HG03521 (cell line): ENCODE data around the gene SLC12A8.

Experiments used
- ATAC-seq: cut with Tn5 transposase; IDR thresholded peaks from one replicate; pipeline ENCODE4 v1.9.1; 2021; ENCODE audit warnings: mild to moderate bottlenecking, moderate library complexity; ENCODE audit not compliant: unreplicated experiment

SLC12A8 gene

DNA sequence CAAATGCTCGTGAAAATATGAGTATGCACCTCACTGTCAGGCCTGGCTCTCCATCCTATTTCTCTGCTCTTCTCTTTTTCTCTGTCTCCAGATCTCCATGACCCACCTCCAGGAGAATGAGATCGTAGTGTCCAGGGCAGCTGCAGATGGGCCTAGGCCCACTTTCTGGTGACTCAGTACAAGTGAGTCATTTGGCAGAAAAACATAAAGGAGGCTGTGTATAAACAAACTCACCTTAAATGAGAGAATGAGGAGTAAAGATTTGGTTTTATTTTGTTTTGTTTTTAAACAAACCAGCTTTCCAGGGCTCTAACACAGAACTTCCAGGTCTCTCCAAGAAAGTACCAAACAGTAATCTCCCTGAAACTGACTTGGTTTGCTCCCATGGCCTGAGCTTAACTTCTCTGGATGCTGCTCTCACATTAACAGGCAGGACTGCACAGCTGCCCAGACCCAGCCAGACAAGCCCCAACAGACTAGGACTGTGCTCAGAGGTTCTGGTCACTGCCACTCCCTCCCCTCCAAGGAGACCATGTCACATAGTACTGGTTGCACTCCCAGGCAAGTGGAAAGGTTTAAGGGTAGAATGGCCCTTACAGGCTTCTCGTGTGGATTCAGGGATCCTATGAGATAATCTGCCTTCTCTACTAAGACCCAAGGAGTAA is 155.2 kb downstream of the SLC12A8 start:
- ATAC-seq = no peak

DNA sequence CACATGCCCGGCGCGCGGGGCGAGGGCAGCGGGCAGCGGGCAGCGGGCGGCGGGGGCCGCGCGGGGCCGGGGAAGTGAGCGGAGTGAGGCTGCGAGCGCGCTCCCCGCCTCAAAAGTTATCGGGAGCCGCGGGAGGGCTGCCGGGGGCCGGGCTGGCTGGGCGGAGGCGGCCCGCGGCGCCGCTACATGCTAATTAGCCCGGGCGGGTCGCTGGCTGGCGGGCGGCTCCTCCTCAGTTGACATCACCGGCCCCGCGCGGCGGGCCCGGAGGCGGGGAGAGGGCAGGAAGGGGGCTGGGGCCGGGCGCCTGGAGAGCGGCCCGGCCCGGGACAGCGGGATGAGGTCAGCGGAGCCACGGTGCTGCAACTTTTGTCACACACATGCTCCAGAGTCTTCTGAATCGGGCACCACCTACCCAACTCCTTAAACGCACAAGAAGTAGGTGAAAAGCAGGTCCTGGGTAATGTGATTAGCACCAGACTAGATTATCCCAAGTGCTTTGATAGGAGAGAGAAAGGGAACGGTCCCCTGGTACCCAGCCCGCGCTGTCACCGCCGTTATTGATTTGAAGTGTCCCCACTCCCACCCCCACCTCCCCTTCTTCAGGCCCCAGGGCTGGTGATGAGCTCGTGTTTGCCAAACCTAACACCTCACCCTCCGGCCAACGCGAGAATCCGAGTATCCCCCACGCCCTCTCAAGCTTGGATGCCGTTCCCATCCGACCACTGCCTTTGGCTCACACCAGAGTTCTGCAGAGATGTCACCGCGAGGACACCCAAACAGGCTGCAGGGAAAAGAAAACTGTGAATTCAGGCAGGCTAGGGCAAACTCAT is 156.4 kb downstream of the SLC12A8 start, which contains the start of gene HEG1:
Gene HEG1 (minus strand): TSS at position 85 of the 833 bp plus-strand sequence. CDS start 107 bp downstream, outside the sequence.
- peak; percentile 57 for ATAC-seq

DNA sequence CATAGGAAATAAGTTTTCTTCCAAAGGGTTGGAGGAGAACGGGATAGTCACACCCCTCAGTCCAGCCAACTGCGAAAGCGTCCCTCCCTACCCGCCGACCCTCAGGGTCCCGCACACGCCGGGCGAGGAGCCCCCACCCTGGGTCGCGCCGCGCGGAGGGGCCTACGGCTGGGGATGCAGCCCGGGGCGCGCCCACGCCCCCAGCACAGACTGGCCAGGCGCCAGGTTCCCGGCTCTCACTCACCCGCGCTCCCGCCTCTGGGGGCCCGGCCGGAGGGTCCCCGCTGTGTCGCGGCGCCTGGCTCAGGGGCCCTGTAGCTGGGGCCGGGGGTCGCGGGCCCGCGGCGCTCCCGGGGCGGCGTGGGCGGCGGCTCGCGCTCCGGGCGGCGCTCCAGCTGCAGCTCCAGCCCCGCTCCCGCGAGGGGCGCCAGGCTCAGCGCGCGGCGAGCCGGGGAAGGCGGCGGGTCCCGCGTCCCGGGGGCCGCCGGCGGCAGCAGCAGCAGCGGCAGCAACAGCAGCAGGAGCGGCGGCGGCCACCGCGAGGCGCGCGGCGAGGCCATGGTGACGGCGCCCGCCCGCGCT is 157.1 kb downstream of the SLC12A8 start:
- ATAC-seq = peak; percentile 24

- ATAC-seq = no peak
Measured at GRCh38 chr3:125054449-125055329, 157.9 kb downstream of the SLC12A8 start.

GRCh38 chr3:125054062-125054448 is 158.5 kb downstream of the SLC12A8 start:
- no peak for ATAC-seq

DNA sequence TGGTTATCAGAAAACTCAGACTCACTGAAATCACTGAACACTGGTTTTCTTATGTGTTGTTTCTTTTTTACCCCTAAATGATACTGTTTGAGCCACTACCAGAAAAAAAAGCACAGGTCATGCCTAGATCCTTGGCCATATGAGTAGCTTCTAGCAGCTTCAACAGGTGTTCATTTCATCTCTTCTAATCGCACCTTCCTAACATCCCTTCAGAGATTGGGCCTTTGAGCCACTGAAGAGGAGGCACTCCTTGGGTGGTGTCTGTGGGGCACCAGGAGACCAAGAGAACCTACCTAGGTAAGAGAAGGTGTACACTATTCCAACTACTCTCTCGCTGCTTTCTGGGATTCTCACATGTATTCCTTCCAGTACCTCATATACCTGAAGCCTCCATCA is 159.2 kb downstream of the SLC12A8 start:
- ATAC-seq = no peak

GRCh38 chr3:125052624-125053303 is 159.8 kb downstream of the SLC12A8 start:
- no peak for ATAC-seq

DNA sequence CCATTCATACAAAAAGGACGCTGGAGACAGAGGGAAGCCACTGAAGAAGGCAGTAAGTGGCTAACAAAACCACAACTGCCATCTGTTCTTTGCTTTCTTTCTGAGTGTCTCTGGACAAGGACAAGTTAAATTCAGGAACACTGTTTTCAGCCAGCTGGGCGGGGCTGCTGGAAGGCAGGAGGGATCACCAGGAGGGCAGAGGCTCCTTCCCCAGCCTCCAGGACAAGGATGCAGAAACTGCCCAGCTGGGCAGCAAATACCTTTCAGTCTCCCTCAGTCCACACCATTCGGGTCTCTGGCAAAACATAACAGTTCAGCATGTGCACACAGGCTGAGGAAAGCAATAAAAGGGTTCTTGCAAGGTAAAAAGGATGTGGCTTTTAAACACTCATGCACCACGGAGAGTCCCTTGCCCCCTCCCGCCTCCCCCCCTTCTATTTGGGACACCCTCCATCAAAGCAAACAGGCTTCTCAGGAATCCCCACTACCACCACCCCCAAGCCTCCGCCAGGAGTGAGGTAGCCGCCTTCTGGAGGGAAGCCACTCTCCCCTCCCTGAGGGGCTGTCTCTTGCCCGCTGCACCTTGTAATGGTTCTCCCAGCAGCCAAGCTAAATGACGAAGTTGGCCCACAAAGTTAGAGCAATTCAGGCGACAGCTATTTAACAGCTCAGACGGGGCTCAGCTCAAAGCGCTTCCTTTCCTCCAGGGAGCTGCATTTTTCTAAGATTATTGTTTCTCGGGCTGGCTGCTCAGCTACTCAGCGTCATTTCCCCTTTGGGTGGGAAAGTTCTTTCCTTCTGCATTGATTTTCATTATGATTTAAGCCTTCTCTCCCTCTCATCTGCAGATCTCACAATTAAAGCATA is 160.6 kb downstream of the SLC12A8 start:
- no peak for ATAC-seq

- ATAC-seq = no peak
Measured at GRCh38 chr3:125051205-125051604, 161.3 kb downstream of the SLC12A8 start.

DNA sequence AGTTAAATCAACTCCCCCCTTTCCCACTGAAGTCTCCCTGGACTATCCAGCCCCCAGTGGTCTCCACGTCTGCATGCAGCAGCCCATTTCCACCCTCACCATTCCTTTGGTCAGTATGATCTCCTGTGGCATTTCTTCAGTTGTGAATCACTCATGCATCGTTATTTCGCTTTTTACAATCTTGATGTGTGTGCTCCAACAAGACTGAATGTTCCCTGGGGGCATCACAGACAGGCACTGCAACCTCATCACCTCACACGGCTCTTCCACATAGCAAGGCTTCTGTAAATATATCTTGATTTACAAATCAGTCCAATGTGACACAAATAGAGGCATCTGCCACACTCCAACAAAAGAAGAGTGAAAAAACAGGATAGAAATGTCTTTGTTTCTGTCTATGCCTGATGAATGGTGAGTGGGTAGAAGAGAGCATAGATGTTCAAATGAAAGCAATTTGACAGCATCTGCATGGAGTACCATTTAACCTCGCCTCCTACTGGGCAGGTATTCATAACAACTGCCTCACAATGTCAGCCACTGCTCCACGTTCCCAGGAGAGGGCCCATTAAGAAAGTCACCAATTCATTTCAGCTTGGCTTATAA is 162.0 kb downstream of the SLC12A8 start:
- no peak for ATAC-seq

DNA sequence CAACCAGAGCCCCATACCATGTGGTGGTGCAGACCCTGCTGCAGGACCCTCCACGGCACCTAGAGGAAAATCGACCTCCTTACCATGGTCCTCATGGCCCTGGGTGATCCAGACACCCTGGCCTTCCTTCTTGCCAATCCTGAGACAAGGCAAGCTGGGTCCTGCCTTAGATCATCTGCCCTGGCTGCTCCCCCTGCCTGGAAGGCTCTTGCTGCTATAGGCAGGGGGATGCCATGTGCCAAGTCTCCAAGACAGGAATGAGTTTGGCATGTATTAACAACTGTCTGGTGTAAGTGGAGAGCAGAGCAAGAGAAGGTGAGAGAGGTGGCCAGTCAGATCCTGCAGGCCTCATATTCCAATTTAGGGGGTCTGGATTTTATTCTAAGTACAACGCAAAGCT is 164.3 kb downstream of the SLC12A8 start:
- ATAC-seq = no peak

GRCh38 chr3:125045965-125046364 is 166.6 kb downstream of the SLC12A8 start:
- no peak for ATAC-seq

DNA sequence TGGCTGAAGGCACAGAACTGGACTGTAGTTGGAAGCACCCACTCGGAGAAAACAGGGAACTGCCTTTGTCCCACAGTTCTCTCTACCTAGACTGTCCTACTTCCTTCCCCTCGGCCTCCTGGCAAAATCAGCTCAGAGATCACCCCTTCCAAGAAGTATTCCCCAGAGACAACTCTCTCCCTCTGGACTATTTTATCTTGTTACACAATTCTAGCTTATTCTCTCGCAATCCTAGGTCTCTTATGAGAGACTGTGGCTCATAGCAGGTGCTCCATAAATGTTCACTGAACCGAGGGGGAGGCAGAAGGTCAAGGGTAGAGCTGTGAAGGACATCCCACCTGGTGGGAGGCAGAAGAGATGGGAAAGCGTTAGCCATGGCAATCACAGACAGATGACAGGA is 167.4 kb downstream of the SLC12A8 start:
- no peak for ATAC-seq

DNA sequence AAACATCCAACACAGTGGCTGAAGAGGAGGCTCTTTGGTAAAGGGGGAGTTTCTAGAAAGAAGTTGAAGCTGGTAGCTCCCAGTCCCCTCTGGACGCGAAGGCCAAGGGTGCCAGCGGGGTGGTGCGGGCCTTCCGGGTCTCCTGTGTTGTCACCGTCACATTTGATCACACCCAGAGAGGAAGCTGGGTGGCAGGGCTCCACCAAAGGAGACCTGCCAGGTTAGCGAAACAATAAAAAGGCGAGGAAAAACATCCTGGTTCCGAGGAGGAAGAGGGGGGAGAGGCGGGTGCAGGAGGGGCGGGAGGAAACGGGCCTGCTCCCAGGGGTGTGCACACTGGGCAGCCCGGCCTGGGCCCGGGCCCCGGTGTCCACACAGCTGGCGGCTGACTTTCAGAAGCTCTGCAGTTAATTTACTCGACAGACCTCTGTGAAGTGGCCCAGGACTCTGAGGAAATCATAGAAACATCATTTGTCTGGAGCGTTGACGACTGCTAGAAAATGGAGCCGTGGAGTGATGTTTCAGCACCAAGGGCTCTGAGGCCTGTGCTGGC is 168.9 kb downstream of the SLC12A8 start:
- no peak for ATAC-seq

GRCh38 chr3:125042725-125043406 is 169.7 kb downstream of the SLC12A8 start:
- ATAC-seq = no peak

DNA sequence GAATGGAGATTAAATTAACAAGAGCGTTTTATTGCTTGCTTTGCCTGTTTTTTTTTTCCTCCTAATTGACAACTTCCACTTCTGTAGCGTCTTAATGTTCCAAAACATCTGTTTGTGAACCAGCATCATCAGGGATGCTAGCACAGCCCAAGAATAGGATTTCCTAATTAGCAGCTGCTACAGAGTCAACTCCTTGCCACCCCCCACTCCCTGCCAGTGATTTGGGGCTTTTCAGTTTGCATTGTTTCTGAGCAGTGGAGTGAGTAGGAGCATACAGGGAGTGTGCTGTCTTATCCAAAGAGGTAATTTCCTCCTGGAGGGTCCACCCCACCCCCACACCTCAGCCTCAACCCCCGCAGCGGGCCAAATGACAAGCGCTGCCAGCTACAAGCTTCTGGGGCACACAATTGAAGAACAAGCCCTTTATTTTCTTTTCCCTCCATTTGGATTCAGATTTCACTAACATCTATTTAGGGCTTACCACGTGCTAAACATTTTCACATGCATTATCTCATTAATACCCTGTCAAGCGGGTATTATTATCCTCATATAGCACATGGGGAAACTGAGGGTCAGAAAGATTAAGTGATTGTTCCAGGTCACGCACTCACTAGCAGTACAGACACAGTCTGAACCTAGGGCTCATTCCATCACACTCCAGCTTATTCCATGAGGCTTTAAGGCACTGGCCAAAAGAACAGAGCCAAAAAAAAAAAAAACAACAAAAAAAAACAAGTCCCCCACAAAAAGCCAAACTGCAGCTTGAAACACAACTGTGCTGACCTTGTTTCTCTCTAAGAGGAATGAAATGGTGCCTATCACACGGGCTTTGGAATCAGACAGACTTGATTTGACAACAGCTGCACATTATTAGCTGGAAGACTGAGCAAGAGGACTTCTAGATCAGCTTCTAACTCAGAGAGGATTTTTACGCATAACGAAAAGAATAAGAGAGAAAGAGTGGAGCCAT is 173.1 kb downstream of the SLC12A8 start:
- ATAC-seq = no peak
